Thymus (tissue), 11 donors: ENCODE data around the gene TKT. TPM values are rescaled to one million over a fixed set of nuclear protein-coding genes. Genes with fewer than 3 reads are reported as not detected.
A peak's percentile ranks its signal among the peaks of the same experiment; 100 is the strongest.

ENCODE experiments used
- DNase-seq, 9 donors: peaks; one replicate each; pipeline ENCODE4 v3.0.0-alpha.2; 2013; ENCODE audit warnings: low spot score in 9 of 9, low read depth in 6 of 9, missing footprints in 1 of 9
- H3K27ac ChIP-seq, 2 donors: one replicate each; pipeline ENCODE4 v1.5.1; 2013; ENCODE audit warnings: control low read depth in 1 of 2, low read depth in 1 of 2, low read length in 1 of 2, mild to moderate bottlenecking in 1 of 2, moderate library complexity in 1 of 2
- H3K27me3 ChIP-seq, 2 donors: one replicate each; pipeline ENCODE4 v1.5.1; 2013; ENCODE audit warnings: low read length in 1 of 2; ENCODE audit not compliant: control insufficient read depth in 2 of 2, insufficient read depth in 1 of 2
- H3K36me3 ChIP-seq, 2 donors: one replicate each; pipeline ENCODE4 v1.5.1; 2013; ENCODE audit warnings: low read length in 1 of 2, mild to moderate bottlenecking in 1 of 2, moderate library complexity in 1 of 2; ENCODE audit not compliant: control insufficient read depth in 2 of 2, insufficient read depth in 2 of 2
- H3K4me1 ChIP-seq, 2 donors: one replicate each; pipeline ENCODE4 v1.5.1; 2013; ENCODE audit warnings: low read length in 2 of 2; ENCODE audit not compliant: control insufficient read depth in 2 of 2, insufficient read depth in 2 of 2
- H3K4me3 ChIP-seq, 2 donors: one replicate each; pipeline ENCODE4 v1.5.1; 2013; ENCODE audit warnings: low read length in 2 of 2, control low read depth in 1 of 2, mild to moderate bottlenecking in 1 of 2
- H3K9me3 ChIP-seq, 2 donors: one replicate each; pipeline ENCODE4 v1.5.1; 2013; ENCODE audit warnings: low read length in 1 of 2, mild to moderate bottlenecking in 1 of 2; ENCODE audit not compliant: control insufficient read depth in 2 of 2, insufficient read depth in 1 of 2
- WGBS: extraction: QIAGEN DNeasy Blood & Tissue Kit; methylation state at CpG from one replicate; pipeline ENCODE4 v1.1.7; 2013; 5-methylcytosine and 5-hydroxymethylcytosine counted together
- polyA plus RNA-seq: library from polyadenylated mRNA; stranded (reverse); fragments of 200-250 nt; gene quantifications from one replicate; pipeline ENCODE4 v1.2.3, GENCODE V29; 2013
- total RNA-seq: library from RNA; stranded (reverse); fragments of 120-200 nt; gene quantifications from one replicate; pipeline ENCODE4 v1.2.4, GENCODE V29; 2013
- donor health status: healthy.

TKT gene
- total and polyA plus RNA-seq, 2 donors = 90.6 to 179 TPM

DNA sequence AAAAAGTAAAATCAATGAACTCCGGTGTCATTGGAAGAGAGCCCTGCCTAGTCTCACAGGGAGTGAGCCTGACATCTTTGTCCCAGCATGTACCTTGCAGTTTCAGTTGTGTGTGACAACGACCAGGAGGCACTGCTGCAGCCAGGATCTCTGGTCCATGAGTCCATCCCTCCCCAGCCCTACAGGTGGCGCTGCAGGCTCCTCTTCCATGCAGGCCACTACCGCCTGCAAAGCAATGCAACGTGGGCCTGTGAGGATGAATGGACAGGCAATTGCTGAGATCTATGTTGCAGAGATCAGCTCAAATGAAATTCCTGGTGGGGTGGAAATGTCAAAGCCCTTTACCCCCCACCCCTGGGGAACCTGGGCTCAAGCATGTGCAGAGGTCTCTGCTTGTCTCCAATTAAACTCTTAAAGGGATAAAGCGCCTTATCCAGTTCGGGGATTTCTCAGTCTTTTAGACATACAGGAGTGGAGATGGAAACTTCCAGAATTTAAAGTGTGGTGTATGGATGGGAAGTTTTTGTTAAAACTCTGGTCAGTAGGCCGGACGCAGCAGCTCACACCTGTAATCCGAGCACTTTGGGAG is 35.8 kb downstream of the TKT start:
- H3K27ac ChIP-seq = no peak overlapping the region
- H3K9me3 ChIP-seq = no peaks in the 10 kb centered on the region
- H3K27me3 ChIP-seq = no peaks in the 10 kb centered on the region
- H3K36me3 ChIP-seq = peaks cover 20 to 23% of the 10 kb centered on the region in 2 donors
- peak; percentile 42 to 88 (median 70) for DNase-seq
- WGBS = 53% methylated on average over 10 of the region's 10 CpGs
- peaks cover 0 to 5% of the 10 kb centered on the region in 2 donors for H3K4me1 ChIP-seq
- H3K4me3 ChIP-seq = no peak overlapping the region

DNA sequence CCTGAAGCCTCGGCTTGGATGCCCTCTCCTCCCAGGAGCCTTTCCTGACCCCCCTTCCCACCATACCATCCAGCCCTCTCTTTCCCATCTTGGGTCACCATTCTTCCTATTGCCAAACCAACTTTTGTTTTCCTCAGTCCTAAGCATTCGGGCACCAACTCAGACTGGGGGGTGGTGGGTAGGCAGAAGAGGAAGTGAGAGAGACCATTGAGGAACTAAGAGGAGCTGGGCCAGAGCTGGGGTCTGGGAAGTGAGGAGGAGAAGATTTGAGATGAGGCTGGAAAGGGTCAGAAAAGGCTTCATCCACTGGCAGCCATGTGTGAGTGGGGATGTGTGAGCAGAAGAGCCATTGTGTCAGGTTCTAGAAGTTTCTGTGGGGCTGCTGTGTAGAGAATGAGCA is 37.7 kb downstream of the TKT start:
- no peak overlapping the region for H3K27ac ChIP-seq
- DNase-seq = no peak
- H3K9me3 ChIP-seq = no peaks in the 10 kb centered on the region
- 80% methylated on average over 2 of the region's 2 CpGs for WGBS
- peaks cover 5% of the 10 kb centered on the region in 2 donors for H3K36me3 ChIP-seq
- H3K27me3 ChIP-seq = no peaks in the 10 kb centered on the region
- H3K4me3 ChIP-seq = no peak overlapping the region
- peaks cover 0 to 5% of the 10 kb centered on the region in 2 donors for H3K4me1 ChIP-seq

DNA sequence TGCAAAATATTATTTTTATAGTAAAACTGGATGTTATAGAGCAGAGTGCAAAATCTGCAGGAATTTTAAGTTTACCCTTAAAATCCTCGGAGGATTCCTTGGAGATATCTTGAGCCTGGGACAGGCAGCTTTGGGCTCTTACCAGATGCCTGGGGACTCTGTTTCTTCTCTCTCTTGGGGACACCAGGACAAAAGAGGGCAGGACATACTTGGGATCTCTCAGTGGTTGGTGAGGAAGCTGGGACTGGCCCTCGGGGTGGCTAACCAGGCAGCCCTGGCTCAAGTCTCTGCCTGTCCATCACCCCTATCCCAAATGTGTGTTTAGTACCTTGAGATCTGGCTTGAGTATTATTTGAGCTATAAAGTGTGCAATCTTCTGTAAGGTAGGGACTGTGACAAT is 38.6 kb downstream of the TKT start:
- no peaks in the 10 kb centered on the region for H3K9me3 ChIP-seq
- 95% methylated on average over 2 of the region's 2 CpGs for WGBS
- H3K4me3 ChIP-seq = no peak overlapping the region
- H3K4me1 ChIP-seq = peaks cover 0 to 5% of the 10 kb centered on the region in 2 donors
- H3K36me3 ChIP-seq = no peaks in the 10 kb centered on the region
- no peaks in the 10 kb centered on the region for H3K27me3 ChIP-seq
- no peak for DNase-seq
- no peak overlapping the region for H3K27ac ChIP-seq

DNA sequence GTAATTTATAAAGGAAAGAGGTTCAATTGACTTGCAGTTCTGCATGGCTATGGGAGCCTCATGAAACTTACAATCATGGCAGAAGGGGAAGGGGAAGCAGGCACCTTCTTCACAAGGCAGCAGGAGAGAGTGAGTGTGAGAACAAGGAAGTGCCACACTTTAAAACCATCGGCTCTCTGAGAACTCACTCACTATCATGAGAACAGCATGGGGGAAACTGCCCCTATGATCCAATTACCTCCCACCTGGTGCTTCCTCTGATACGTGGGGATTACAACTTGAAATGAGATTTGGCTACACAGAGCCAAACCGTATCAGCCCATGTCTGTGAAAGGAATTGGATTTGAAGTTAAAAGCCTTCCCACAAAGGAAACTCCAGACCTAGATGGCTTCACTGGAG is 39.1 kb downstream of the TKT start:
- Histone ChIP-seq H3K27ac (no peak overlapping the region), H3K27me3 (no peaks in the 10 kb centered on the region), H3K4me1 (peaks cover 0 to 5% of the 10 kb centered on the region in 2 donors), H3K9me3 (no peaks in the 10 kb centered on the region), H3K4me3 (no peak overlapping the region), H3K36me3 (no peaks in the 10 kb centered on the region)
- no peak for DNase-seq
- 80% methylated on average over 3 of the region's 3 CpGs for WGBS

DNA sequence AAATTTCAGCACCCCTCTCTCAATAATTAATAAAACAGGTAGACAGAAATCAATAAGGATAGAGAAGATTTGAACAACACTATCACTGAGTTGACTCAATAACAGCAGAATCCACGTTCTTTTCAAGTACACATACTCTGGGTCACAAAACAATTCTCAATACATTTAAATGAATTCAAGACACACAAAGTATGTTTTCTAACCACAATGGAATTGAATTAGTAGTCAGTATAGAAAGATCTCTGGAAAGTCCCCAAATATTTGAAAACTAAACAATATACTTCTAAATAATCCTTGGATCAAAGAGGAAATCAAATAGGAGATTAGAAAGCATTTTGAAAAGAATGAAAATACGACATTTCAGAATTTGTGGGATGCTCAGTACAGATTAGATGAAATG is 40.0 kb downstream of the TKT start:
- WGBS = 87% methylated on average over 2 of the region's 2 CpGs
- no peak for DNase-seq
- Histone ChIP-seq H3K27ac (no peak overlapping the region), H3K27me3 (no peaks in the 10 kb centered on the region), H3K9me3 (no peaks in the 10 kb centered on the region), H3K36me3 (no peaks in the 10 kb centered on the region), H3K4me3 (no peak overlapping the region), H3K4me1 (peaks cover 0 to 5% of the 10 kb centered on the region in 2 donors)

DNA sequence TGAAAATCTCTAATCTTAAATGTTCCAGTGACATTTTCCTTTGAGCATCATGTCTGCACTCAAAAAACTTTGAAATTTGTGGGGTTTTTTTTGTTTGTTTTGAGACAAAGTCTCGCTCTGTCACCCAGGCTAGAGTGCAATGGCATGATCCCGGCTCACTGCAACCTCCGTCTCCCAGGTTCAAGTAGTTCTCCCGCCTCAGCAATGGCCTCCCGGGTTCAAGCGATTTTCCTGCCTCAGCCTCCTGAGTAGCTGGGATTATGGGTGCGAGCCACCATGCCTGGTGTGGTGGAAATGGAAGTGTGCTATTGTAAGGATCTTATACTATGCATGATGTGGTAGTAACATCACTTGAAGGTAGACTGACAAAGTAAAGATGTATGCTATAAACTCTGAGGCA is 42.5 kb downstream of the TKT start:
- Histone ChIP-seq H3K4me3 (no peak overlapping the region), H3K4me1 (peaks cover 0 to 3% of the 10 kb centered on the region in 2 donors), H3K27me3 (no peaks in the 10 kb centered on the region), H3K36me3 (no peaks in the 10 kb centered on the region), H3K27ac (no peak overlapping the region), H3K9me3 (peaks cover 0 to 9% of the 10 kb centered on the region in 2 donors)
- DNase-seq = no peak
- WGBS = 97% methylated on average over 7 of the region's 7 CpGs

DNA sequence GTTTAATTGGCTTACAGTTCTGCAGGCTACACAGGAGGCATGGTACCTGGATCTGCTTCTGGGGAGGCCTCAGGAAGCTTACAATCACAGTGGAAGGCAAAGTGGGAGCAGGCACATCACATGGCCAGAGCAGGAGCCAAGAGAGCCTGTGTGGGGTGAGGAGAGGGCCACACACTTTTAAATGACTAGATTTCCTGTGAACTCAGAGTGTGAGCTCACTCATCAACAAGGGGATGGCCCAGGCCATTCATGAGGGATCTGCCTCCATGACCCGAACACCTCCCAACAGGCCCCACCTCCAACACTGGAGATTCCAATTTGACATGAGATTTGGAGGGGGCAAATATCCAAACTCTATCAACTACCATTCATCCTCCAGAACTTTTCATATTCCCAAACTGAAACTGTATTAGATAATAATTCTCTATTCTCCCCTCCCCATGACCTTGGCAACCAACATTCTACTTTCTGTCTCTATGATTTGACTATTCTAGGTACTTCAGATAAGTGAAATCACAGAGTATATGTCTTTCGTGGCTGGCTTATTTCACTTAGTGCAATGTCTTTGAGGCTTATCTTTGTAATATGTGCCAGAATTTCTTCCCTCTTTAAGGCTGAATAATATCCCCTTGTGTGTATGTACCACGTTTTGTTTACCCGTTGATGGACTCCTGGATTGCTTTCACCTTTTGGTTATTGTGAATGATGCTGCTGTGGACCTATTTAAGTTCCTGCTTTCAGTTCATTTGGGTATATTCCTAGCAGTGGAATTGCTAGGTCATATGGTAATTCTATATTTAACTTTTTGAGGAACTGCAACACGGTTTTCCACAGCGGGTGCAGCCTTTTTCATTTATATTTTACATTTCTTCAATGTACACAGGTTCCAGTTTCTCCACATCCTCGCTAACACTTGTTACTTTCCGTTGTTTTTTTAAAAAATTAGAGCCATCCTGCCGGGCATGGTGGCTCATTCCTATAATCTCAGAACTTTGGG is 43.8 kb downstream of the TKT start:
- Histone ChIP-seq H3K27ac (no peak overlapping the region), H3K4me1 (no peaks in the 10 kb centered on the region), H3K4me3 (no peak overlapping the region), H3K36me3 (no peaks in the 10 kb centered on the region), H3K9me3 (peaks cover 0 to 9% of the 10 kb centered on the region in 2 donors), H3K27me3 (no peaks in the 10 kb centered on the region)
- WGBS = 75% methylated on average over 9 of the region's 9 CpGs
- no peak for DNase-seq

DNA sequence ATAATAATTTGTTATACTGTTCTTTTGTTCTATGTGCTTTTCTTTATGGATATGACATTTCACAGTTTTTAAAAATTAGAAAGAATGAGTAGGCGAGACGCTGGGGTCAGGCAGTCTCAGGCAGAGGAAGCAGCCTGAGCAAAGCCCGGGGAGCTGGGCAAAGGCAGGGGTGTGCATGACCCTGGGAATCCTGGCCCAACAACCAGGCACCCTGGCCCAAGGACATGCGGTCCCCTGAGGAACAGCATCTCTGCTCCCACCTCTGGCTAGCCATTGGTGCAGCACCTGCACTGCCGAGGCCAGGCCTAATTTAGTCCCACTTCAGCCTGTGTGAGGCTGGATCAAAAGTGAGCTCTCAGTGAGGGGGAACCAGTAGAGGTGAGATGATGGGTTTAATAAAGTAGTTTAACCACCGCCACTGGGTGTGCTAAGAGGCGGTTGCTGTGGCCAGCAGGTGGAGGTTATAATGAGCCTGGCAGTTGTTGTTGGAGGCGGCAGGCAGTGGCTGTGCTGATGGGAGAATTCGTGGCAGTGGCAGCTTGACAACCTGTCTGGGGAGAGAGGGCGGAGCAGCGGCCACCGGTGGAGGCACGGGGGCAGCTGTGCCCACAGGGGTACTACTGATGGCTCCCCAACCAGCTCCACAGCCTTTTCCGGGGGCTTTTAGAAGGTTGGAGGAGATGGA is 53.3 kb downstream of the TKT start:
- 90% methylated on average over 14 of the region's 14 CpGs for WGBS
- DNase-seq = no peak

More for the DNA sequence above, 53.3 kb downstream of the TKT start:
- H3K4me1 ChIP-seq = no peaks in the 10 kb centered on the region
- no peaks in the 10 kb centered on the region for H3K9me3 ChIP-seq
- no peak overlapping the region for H3K4me3 ChIP-seq
- H3K27me3 ChIP-seq = no peaks in the 10 kb centered on the region
- H3K36me3 ChIP-seq = no peaks in the 10 kb centered on the region
- H3K27ac ChIP-seq = no peak overlapping the region
